Measurements from ENCODE around the gene PHF23. TPM values are rescaled to one million over a fixed set of nuclear protein-coding genes. Genes with fewer than 3 reads are reported as not detected.

PHF23 gene
- total RNA-seq, 1 experiment from 2014 or later, result 45.8 TPM

GRCh38 chr17:7204828-7205461, 34.3 kb downstream of the PHF23 start:
- H3K27me3 Mint-ChIP-seq (ENCODE audit: low read depth), result no peaks in the 10 kb centered on the region
- DNase-seq (ENCODE audit: low spot score), result peak; percentile 98
- peak overlapping the region; percentile 71 for H3K4me3 Mint-ChIP-seq
- ChIA-PET POLR2A (interaction anchor here (0.5 kb wide), 1 partner anchor 37 kb away, joined by 3 read pairs; no protein-coding TSS in a partner anchor), CTCF (interaction anchor here (1.3 kb wide), 1 partner anchor 9 kb away, joined by 4 read pairs; no protein-coding TSS in a partner anchor)
- TF ChIP-seq ZNF416 (CRISPR knock-in tag; IDR thresholded peaks at IDR 0.05), result no peak
- no peak; the same call in 1 of the 2 replicates for TF ChIP-seq TEAD1 (CRISPR knock-in tag; IDR thresholded peaks at IDR 0.05)
- TF ChIP-seq ZBTB43 (CRISPR knock-in tag; IDR thresholded peaks at IDR 0.05), result no peak
- TF ChIP-seq CBFB (CRISPR knock-in tag; IDR thresholded peaks at IDR 0.05; ENCODE audit: low read depth), result no peak
- TF ChIP-seq, protein P1, sequence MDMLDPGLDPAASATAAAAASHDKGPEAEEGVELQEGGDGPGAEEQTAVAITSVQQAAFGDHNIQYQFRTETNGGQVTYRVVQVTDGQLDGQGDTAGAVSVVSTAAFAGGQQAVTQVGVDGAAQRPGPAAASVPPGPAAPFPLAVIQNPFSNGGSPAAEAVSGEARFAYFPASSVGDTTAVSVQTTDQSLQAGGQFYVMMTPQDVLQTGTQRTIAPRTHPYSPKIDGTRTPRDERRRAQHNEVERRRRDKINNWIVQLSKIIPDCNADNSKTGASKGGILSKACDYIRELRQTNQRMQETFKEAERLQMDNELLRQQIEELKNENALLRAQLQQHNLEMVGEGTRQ (CRISPR knock-in tag; IDR thresholded peaks at IDR 0.05), result peak; percentile 34; the same call in 1 of the 2 replicates
- TF ChIP-seq CREM (CRISPR knock-in tag; IDR thresholded peaks at IDR 0.05), result peak; percentile 81; the same call in 1 of the 2 replicates
- peak; percentile 93 for TF ChIP-seq SP1 (CRISPR knock-in tag; conservative IDR thresholded peaks at IDR 0.05)
- TF ChIP-seq ZBTB21 (CRISPR knock-in tag; IDR thresholded peaks at IDR 0.05; ENCODE audit: borderline replicate concordance), result peak; percentile 86
- H3K27ac Mint-ChIP-seq, result peak overlapping the region; percentile 78
- no peaks in the 10 kb centered on the region for H3K9me3 Mint-ChIP-seq
- H3K36me3 Mint-ChIP-seq, result peaks cover 23% of the 10 kb centered on the region
- ATAC-seq, result peak; percentile 81
- H3K4me1 Mint-ChIP-seq, result peaks cover 38% of the 10 kb centered on the region

DNA sequence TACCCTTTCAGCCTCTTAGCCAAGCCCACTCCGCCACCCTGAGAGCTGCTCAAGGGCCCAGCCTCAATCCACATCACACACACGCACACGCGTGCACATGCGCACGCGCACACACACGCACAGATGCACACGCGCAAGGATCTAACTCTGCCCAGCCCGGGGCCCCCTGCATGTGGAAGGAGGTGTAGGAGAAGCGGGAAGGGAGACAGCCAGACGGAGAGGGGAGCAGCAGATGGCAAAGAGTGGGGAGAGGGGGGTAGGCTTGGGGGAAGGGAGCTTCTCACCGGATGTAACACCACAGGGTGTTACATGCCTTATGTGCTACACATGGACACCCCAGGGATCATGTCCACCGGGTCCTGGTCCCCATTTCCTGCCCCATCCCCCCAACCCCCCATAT, 34.9 kb downstream of the PHF23 start:
- Mint-ChIP-seq H3K27me3 (ENCODE audit: low read depth) (no peaks in the 10 kb centered on the region), H3K4me1 (peaks cover 37% of the 10 kb centered on the region), H3K4me3 (peak overlapping the region; percentile 71), H3K9me3 (no peaks in the 10 kb centered on the region), H3K27ac (peak overlapping the region; percentile 78; the same call in 1 of the 2 replicates), H3K36me3 (peaks cover 24% of the 10 kb centered on the region)
- CTCF ChIA-PET, result interaction anchor here (0.6 to 1.3 kb wide), 2 partner anchors 10 to 13 kb away, joined by 3 to 4 read pairs; no protein-coding TSS in a partner anchor
- DNase-seq (ENCODE audit: low spot score) (no peak), ATAC-seq (no peak)
- 0 out of 2 replicates have a peak, but pooled peaks have one; percentile 14 for TF ChIP-seq NFE2L1 (CRISPR knock-in tag; IDR thresholded peaks at IDR 0.05)
- no peak for TF ChIP-seq NR2C2 (CRISPR knock-in tag; IDR thresholded peaks at IDR 0.05)
- 0 out of 2 replicates have a peak, but pooled peaks have one; percentile 39 for TF ChIP-seq FOXP1 (CRISPR knock-in tag; IDR thresholded peaks at IDR 0.05; ENCODE audit: borderline replicate concordance)
- TF ChIP-seq MYBL2 (CRISPR knock-in tag; IDR thresholded peaks at IDR 0.05), result no peak
- no peak for TF ChIP-seq GABPB1 (CRISPR knock-in tag; IDR thresholded peaks at IDR 0.05)
- POLR2A ChIA-PET, result interaction anchor here (0.5 kb wide), 1 partner anchor 37 kb away, joined by 3 read pairs; no protein-coding TSS in a partner anchor

- POLR2A ChIA-PET, result no interaction called here
- H3K36me3 Mint-ChIP-seq, result peaks cover 24% of the 10 kb centered on the region
- TF ChIP-seq ZBTB43 (CRISPR knock-in tag; IDR thresholded peaks at IDR 0.05) (no peak), FOXP4 (CRISPR knock-in tag; IDR thresholded peaks at IDR 0.05) (no peak), SP1 (CRISPR knock-in tag; conservative IDR thresholded peaks at IDR 0.05) (no peak)
- TF ChIP-seq, protein P2, sequence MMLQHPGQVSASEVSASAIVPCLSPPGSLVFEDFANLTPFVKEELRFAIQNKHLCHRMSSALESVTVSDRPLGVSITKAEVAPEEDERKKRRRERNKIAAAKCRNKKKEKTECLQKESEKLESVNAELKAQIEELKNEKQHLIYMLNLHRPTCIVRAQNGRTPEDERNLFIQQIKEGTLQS (CRISPR knock-in tag; conservative IDR thresholded peaks at IDR 0.05), result no peak
- TF ChIP-seq, protein P3, sequence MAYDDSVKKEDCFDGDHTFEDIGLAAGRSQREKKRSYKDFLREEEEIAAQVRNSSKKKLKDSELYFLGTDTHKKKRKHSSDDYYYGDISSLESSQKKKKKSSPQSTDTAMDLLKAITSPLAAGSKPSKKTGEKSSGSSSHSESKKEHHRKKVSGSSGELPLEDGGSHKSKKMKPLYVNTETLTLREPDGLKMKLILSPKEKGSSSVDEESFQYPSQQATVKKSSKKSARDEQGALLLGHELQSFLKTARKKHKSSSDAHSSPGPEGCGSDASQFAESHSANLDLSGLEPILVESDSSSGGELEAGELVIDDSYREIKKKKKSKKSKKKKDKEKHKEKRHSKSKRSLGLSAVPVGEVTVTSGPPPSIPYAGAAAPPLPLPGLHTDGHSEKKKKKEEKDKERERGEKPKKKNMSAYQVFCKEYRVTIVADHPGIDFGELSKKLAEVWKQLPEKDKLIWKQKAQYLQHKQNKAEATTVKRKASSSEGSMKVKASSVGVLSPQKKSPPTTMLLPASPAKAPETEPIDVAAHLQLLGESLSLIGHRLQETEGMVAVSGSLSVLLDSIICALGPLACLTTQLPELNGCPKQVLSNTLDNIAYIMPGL (CRISPR knock-in tag; IDR thresholded peaks at IDR 0.05), result no peak
- TF ChIP-seq, protein P4, sequence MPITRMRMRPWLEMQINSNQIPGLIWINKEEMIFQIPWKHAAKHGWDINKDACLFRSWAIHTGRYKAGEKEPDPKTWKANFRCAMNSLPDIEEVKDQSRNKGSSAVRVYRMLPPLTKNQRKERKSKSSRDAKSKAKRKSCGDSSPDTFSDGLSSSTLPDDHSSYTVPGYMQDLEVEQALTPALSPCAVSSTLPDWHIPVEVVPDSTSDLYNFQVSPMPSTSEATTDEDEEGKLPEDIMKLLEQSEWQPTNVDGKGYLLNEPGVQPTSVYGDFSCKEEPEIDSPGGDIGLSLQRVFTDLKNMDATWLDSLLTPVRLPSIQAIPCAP (CRISPR knock-in tag; IDR thresholded peaks at IDR 0.05), result no peak
- TF ChIP-seq, protein P5, sequence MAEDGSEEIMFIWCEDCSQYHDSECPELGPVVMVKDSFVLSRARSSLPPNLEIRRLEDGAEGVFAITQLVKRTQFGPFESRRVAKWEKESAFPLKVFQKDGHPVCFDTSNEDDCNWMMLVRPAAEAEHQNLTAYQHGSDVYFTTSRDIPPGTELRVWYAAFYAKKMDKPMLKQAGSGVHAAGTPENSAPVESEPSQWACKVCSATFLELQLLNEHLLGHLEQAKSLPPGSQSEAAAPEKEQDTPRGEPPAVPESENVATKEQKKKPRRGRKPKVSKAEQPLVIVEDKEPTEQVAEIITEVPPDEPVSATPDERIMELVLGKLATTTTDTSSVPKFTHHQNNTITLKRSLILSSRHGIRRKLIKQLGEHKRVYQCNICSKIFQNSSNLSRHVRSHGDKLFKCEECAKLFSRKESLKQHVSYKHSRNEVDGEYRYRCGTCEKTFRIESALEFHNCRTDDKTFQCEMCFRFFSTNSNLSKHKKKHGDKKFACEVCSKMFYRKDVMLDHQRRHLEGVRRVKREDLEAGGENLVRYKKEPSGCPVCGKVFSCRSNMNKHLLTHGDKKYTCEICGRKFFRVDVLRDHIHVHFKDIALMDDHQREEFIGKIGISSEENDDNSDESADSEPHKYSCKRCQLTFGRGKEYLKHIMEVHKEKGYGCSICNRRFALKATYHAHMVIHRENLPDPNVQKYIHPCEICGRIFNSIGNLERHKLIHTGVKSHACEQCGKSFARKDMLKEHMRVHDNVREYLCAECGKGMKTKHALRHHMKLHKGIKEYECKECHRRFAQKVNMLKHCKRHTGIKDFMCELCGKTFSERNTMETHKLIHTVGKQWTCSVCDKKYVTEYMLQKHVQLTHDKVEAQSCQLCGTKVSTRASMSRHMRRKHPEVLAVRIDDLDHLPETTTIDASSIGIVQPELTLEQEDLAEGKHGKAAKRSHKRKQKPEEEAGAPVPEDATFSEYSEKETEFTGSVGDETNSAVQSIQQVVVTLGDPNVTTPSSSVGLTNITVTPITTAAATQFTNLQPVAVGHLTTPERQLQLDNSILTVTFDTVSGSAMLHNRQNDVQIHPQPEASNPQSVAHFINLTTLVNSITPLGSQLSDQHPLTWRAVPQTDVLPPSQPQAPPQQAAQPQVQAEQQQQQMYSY (CRISPR knock-in tag; IDR thresholded peaks at IDR 0.05), result no peak
These were observed 35.9 kb downstream of the PHF23 start for GRCh38 chr17:7203391-7203790.

More at GRCh38 chr17:7203391-7203790, 35.9 kb downstream of the PHF23 start:
- Mint-ChIP-seq H3K4me1 (peaks cover 28% of the 10 kb centered on the region), H3K27ac (no peak overlapping the region), H3K4me3 (peak overlapping the region; percentile 71; the same call in 1 of the 2 replicates), H3K9me3 (no peaks in the 10 kb centered on the region), H3K27me3 (ENCODE audit: low read depth) (no peaks in the 10 kb centered on the region)
- DNase-seq (ENCODE audit: low spot score) (no peak), ATAC-seq (no peak)
- CTCF ChIA-PET, result no interaction called here
